DMS79 treated with DMSO at 0.1 percent for 48 hours (cell line): ENCODE results near the gene M1AP.
A peak's percentile ranks its signal among the peaks of the same experiment; 100 is the strongest.
"Not testable (repeated sequence)": the region's sequence is repeated elsewhere in the genome, so short reads cannot be mapped to it uniquely, and the experiment has no call there.

Experiments used
- DNase-seq: peaks from one replicate; lab custom pipeline; 2025; lab: John Stamatoyannopoulos, UW

M1AP gene

GRCh38 chr2:74653985-74654882, 6.1 kb upstream of the M1AP start, which contains the start of gene SEMA4F:
Gene SEMA4F (plus strand): TSS chr2:74654247. CDS start chr2:74654377, 130 bp downstream.
- DNase-seq, result peak; percentile 97

GRCh38 chr2:74653589-74653984, 5.5 kb upstream of the M1AP start:
- no peak for DNase-seq

GRCh38 chr2:74646834-74647482, 1.2 kb downstream of the M1AP start:
- DNase-seq, result no peak

- DNase-seq, result no peak
Measured at GRCh38 chr2:74646201-74646600, 1.9 kb downstream of the M1AP start.

GRCh38 chr2:74645344-74645743, 2.8 kb downstream of the M1AP start:
- DNase-seq, result no peak

- DNase-seq, result no peak
Measured at GRCh38 chr2:74639550-74639949, 8.6 kb downstream of the M1AP start.

- no peak for DNase-seq
Measured at GRCh38 chr2:74632939-74633312, 15.2 kb downstream of the M1AP start.

GRCh38 chr2:74632209-74632938, 15.8 kb downstream of the M1AP start:
- DNase-seq, result no peak

- DNase-seq, result not testable (repeated sequence)
Measured at GRCh38 chr2:74630454-74630853, 17.7 kb downstream of the M1AP start.

- DNase-seq, result no peak
Measured at GRCh38 chr2:74628538-74629105, 19.5 kb downstream of the M1AP start.

- DNase-seq, result no peak
Measured at GRCh38 chr2:74625658-74626425, 22.3 kb downstream of the M1AP start.

GRCh38 chr2:74620671-74621070, 27.5 kb downstream of the M1AP start:
- DNase-seq, result no peak

GRCh38 chr2:74619651-74620297, 28.4 kb downstream of the M1AP start:
- DNase-seq, result no peak

- DNase-seq, result no peak
Measured at GRCh38 chr2:74618410-74619083, 29.6 kb downstream of the M1AP start.

GRCh38 chr2:74617122-74617521, 31.0 kb downstream of the M1AP start:
- no peak for DNase-seq

GRCh38 chr2:74606927-74607326, 41.2 kb downstream of the M1AP start:
- no peak for DNase-seq

- no peak for DNase-seq
Measured at GRCh38 chr2:74603282-74604000, 44.7 kb downstream of the M1AP start.

GRCh38 chr2:74602586-74603281, 45.4 kb downstream of the M1AP start:
- no peak for DNase-seq

GRCh38 chr2:74599676-74600075, 48.5 kb downstream of the M1AP start:
- DNase-seq, result no peak
